Activated CD4-positive, alpha-beta T cell treated with anti-CD3 and anti-CD28 coated beads for 36 hours (primary cell): Measurements from ENCODE around the gene FYB1. TPM values are rescaled to one million over a fixed set of nuclear protein-coding genes. Genes with fewer than 3 reads are reported as not detected.

Experiments
- ATAC-seq: fragments of 200-7000 bp; cut with Tn5 transposase; one replicate; pipeline ENCODE4 v1.10.0; 2021; ENCODE audit warnings: mild to moderate bottlenecking, moderate library complexity
- CTCF ChIA-PET: fragments of 350-600 bp; sonication (Branson Sonifier 250); formaldehyde crosslinking; loops from one replicate; lab custom pipeline; 2021; ENCODE audit warnings: antibody characterized with exemption; lab: Charles Lee
- POLR2A ChIA-PET: fragments of 350-600 bp; sonication (Branson Sonifier 250); formaldehyde crosslinking; loops from one replicate; lab custom pipeline; 2021; ENCODE audit warnings: antibody characterized with exemption, inconsistent platforms; lab: Charles Lee
- DNase-seq: peaks from one replicate; pipeline ENCODE4 v3.0.0-alpha.2; 2020
- H3K27ac Mint-ChIP-seq: one replicate; pipeline ENCODE4 v1.8.0; 2021; ENCODE audit warnings: mixed read lengths
- H3K27me3 Mint-ChIP-seq: one replicate; pipeline ENCODE4 v1.8.0; 2021; ENCODE audit warnings: mixed read lengths
- H3K36me3 Mint-ChIP-seq: one replicate; pipeline ENCODE4 v1.8.0; 2021; ENCODE audit warnings: low read depth, mixed read lengths
- H3K4me1 Mint-ChIP-seq: one replicate; pipeline ENCODE4 v1.8.0; 2021; ENCODE audit warnings: mixed read lengths
- H3K4me3 Mint-ChIP-seq: one replicate; pipeline ENCODE4 v1.8.0; 2021; ENCODE audit warnings: mild to moderate bottlenecking, moderate library complexity, mixed read lengths
- H3K9me3 Mint-ChIP-seq: one replicate; pipeline ENCODE4 v1.8.0; 2021; ENCODE audit warnings: low read depth, mixed read lengths
- intact Hi-C, 2 experiments: fragments of 100-400 bp; cut with DNase I in 1 of 2; cut with micrococcal nuclease in 1 of 2; formaldehyde crosslinking; loops; one replicate each; pipeline versions ENCODE4 v1.14.2 to v1.15.1; 2022 to 2024; cut with DNase I, micrococcal nuclease
- total RNA-seq, 2 experiments: library from RNA; stranded (reverse); gene quantifications; one replicate each; pipeline ENCODE4 v1.2.3, GENCODE V29; 2021

FYB1 gene
- total RNA-seq, 2 experiments from 2014 or later: 109 to 171 TPM

GRCh38 chr5:39091940-39092580 lies 127.3 kb downstream of the FYB1 start:
- Mint-ChIP-seq H3K9me3 (peaks cover 1% of the 10 kb centered on the region), H3K4me3 (no peak overlapping the region), H3K4me1 (peaks cover 4% of the 10 kb centered on the region), H3K27ac (no peak overlapping the region), H3K27me3 (peaks cover 9% of the 10 kb centered on the region), H3K36me3 (no peaks in the 10 kb centered on the region)
- intact Hi-C loops: no loop called here
- ChIA-PET CTCF (interaction anchor here (0.8 kb wide), 1 partner anchor 19 kb away, joined by 4 read pairs; no protein-coding TSS in a partner anchor), POLR2A (no interaction called here)
- ATAC-seq: no peak
- DNase-seq: no peak

GRCh38 chr5:39083968-39084367 lies 135.4 kb downstream of the FYB1 start:
- Mint-ChIP-seq H3K9me3 (peaks cover 3% of the 10 kb centered on the region), H3K4me3 (no peak overlapping the region), H3K36me3 (peaks cover 3% of the 10 kb centered on the region), H3K4me1 (peaks cover 27% of the 10 kb centered on the region), H3K27me3 (peaks cover 9% of the 10 kb centered on the region), H3K27ac (no peak overlapping the region)
- intact Hi-C loops: loop anchor here in 1 of 2 experiments (5.0 kb wide), 1 partner anchor 1573 kb away; no protein-coding TSS in a partner anchor
- ChIA-PET CTCF (no interaction called here), POLR2A (interaction anchor here (0.6 kb wide), 1 partner anchor 1704 kb away, joined by 3 read pairs; no protein-coding TSS in a partner anchor)
- no peak for DNase-seq
- peak; percentile 72 for ATAC-seq

DNA sequence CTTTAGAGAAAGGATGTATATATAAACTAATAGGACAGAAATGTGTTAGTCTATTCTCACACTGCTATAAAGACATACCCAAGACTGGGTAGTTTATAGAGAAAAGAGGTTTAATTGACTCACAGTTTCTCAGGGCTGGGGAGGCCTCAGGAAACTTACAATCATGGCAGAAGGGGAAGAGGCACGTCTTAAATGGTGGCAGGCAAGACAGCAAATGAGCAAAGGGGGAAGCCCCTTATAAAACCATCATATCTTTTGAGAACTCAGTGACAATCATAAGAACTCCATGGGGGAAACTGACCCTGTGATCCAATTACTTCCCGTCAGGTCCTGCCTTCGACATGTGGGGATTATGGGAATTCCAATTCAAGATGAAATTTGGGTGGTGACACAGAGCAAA lies 136.4 kb downstream of the FYB1 start:
- intact Hi-C loops: loop anchor here in 1 of 2 experiments (5.0 kb wide), 1 partner anchor 1574 kb away; no protein-coding TSS in a partner anchor
- Mint-ChIP-seq H3K4me3 (no peak overlapping the region), H3K36me3 (peaks cover 3% of the 10 kb centered on the region), H3K27me3 (peaks cover 8% of the 10 kb centered on the region), H3K27ac (no peak overlapping the region), H3K4me1 (peaks cover 27% of the 10 kb centered on the region), H3K9me3 (peaks cover 3% of the 10 kb centered on the region)
- peak; percentile 31 for DNase-seq
- CTCF ChIA-PET: interaction anchor here (1.0 to 1.5 kb wide), 4 partner anchors 8 to 135 kb away, joined by 3 to 4 read pairs (median 4); no protein-coding TSS in a partner anchor
- POLR2A ChIA-PET: no interaction called here
- ATAC-seq: peak; percentile 66

- DNase-seq: peak; percentile 54
- Mint-ChIP-seq H3K4me1 (peaks cover 42% of the 10 kb centered on the region), H3K9me3 (peaks cover 3% of the 10 kb centered on the region), H3K36me3 (peaks cover 3% of the 10 kb centered on the region), H3K4me3 (no peak overlapping the region), H3K27ac (no peak overlapping the region), H3K27me3 (peaks cover 11% of the 10 kb centered on the region)
- intact Hi-C loops: loop anchor here in 1 of 2 experiments (5.0 kb wide), 1 partner anchor 1577 kb away; no protein-coding TSS in a partner anchor
- ChIA-PET POLR2A (no interaction called here), CTCF (interaction anchor here (0.7 to 1.7 kb wide), 31 partner anchors 8 to 1720 kb away, joined by 3 to 9 read pairs (median 3); no protein-coding TSS in a partner anchor)
- no peak for ATAC-seq
These were observed 138.7 kb downstream of the FYB1 start for GRCh38 chr5:39080597-39081204.

DNA sequence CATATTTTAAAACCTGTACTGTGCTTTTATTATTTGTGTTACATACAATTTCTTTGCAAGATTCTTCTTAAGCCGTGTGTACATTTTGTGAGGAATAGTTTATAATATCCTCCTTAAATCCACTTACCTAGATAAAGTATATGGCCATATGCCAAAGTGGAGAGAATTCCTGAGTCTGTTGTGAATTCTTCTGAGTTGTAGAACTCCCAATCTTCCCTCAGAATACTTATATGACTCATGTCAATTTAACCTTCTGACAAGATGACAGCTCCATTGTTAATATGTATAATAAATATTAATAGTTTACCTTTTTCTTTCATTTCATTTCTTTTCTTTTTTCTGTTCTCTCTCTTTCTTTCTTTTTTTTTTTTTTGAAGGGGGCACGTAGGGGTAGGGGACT lies 139.2 kb downstream of the FYB1 start:
- intact Hi-C loops: loop anchor here in 1 of 2 experiments (5.0 kb wide), 1 partner anchor 1577 kb away; no protein-coding TSS in a partner anchor
- DNase-seq (no peak), ATAC-seq (no peak)
- Mint-ChIP-seq H3K9me3 (peaks cover 3% of the 10 kb centered on the region), H3K36me3 (peaks cover 3% of the 10 kb centered on the region), H3K27me3 (peaks cover 10% of the 10 kb centered on the region), H3K4me3 (no peak overlapping the region), H3K4me1 (peaks cover 46% of the 10 kb centered on the region), H3K27ac (no peak overlapping the region)
- ChIA-PET CTCF (interaction anchor here (0.9 to 1.7 kb wide), 15 partner anchors 9 to 270 kb away, joined by 3 to 9 read pairs (median 4); no protein-coding TSS in a partner anchor), POLR2A (interaction anchor here (0.6 kb wide), 1 partner anchor 1059 kb away, joined by 3 read pairs; no protein-coding TSS in a partner anchor)

GRCh38 chr5:39079147-39079546 lies 140.2 kb downstream of the FYB1 start:
- peaks cover 3% of the 10 kb centered on the region for H3K9me3 Mint-ChIP-seq
- H3K36me3 Mint-ChIP-seq: peaks cover 3% of the 10 kb centered on the region
- peaks cover 10% of the 10 kb centered on the region for H3K27me3 Mint-ChIP-seq
- CTCF ChIA-PET: interaction anchor here (0.6 to 1.7 kb wide), 13 partner anchors 10 to 139 kb away, joined by 3 to 6 read pairs (median 3); no protein-coding TSS in a partner anchor
- ATAC-seq (no peak), DNase-seq (no peak)
- H3K4me1 Mint-ChIP-seq: peaks cover 46% of the 10 kb centered on the region
- POLR2A ChIA-PET: no interaction called here
- H3K4me3 Mint-ChIP-seq: no peak overlapping the region
- intact Hi-C loops: loop anchor here in 1 of 2 experiments (10.0 kb wide), 3 partner anchors 1326 to 1756 kb away; partner anchors contain the start of genes NUP155, RPL37 and WDR70
- H3K27ac Mint-ChIP-seq: no peak overlapping the region

- POLR2A ChIA-PET: interaction anchor here (0.6 kb wide), 2 partner anchors 56 to 193 kb away, joined by 3 read pairs; no protein-coding TSS in a partner anchor
- peak overlapping the region; percentile 73 for H3K27ac Mint-ChIP-seq
- no peaks in the 10 kb centered on the region for H3K9me3 Mint-ChIP-seq
- CTCF ChIA-PET: interaction anchor here (0.8 to 1.4 kb wide), 3 partner anchors 60 to 140 kb away, joined by 3 to 4 read pairs (median 4); no protein-coding TSS in a partner anchor
- H3K4me1 Mint-ChIP-seq: peaks cover 31% of the 10 kb centered on the region
- peak overlapping the region; percentile 96 for H3K4me3 Mint-ChIP-seq
- peaks cover 10% of the 10 kb centered on the region for H3K27me3 Mint-ChIP-seq
- no peak for DNase-seq
- no peak for ATAC-seq
- intact Hi-C loops: loop anchor here in 1 of 2 experiments (10.0 kb wide), 3 partner anchors 1328 to 1758 kb away; partner anchors contain the start of genes NUP155, RPL37 and WDR70
- H3K36me3 Mint-ChIP-seq: peaks cover 5% of the 10 kb centered on the region
These were observed 142.3 kb downstream of the FYB1 start for GRCh38 chr5:39076757-39077728.

DNA sequence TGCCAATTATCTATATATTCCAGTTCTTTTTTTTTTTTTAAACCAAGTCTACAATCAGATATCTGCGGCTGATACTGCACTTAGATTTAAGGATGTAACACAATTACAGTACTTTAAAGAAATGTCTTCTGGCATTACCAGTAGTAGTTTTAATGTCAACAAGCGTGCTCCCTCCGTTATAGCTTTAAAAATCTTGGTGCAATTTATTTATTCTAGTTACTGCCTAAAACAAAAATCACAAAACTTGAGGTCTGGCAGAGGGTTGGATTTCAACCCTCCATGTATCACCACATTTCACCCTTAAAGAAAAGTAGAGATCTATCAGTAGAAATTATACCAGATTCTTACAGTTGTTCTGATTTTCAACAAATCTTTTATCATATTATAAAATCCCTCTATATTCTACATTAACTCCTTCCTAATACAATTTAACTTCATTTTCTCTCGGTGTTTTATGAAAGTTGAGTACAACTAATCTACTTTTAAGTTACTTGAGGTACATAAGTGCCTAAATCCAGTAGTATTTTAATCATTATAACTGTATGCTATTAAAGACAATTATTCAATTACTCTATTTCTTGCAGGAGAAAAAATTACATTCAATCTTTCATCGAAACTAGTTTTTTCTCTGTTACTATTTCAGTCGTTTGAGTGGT lies 143.1 kb downstream of the FYB1 start:
- Mint-ChIP-seq H3K4me1 (peaks cover 36% of the 10 kb centered on the region), H3K27me3 (peaks cover 10% of the 10 kb centered on the region), H3K27ac (peak overlapping the region; percentile 31), H3K4me3 (peak overlapping the region; percentile 96), H3K9me3 (no peaks in the 10 kb centered on the region), H3K36me3 (peaks cover 6% of the 10 kb centered on the region)
- DNase-seq (no peak), ATAC-seq (no peak)
- intact Hi-C loops: loop anchor here in 1 of 2 experiments (10.0 kb wide), 3 partner anchors 1329 to 1759 kb away; partner anchors contain the start of genes NUP155, RPL37 and WDR70
- ChIA-PET CTCF (interaction anchor here (0.7 to 1.4 kb wide), 6 partner anchors 15 to 141 kb away, joined by 3 to 4 read pairs (median 3); no protein-coding TSS in a partner anchor), POLR2A (interaction anchor here (0.6 kb wide), 1 partner anchor 194 kb away, joined by 3 read pairs; no protein-coding TSS in a partner anchor)

DNA sequence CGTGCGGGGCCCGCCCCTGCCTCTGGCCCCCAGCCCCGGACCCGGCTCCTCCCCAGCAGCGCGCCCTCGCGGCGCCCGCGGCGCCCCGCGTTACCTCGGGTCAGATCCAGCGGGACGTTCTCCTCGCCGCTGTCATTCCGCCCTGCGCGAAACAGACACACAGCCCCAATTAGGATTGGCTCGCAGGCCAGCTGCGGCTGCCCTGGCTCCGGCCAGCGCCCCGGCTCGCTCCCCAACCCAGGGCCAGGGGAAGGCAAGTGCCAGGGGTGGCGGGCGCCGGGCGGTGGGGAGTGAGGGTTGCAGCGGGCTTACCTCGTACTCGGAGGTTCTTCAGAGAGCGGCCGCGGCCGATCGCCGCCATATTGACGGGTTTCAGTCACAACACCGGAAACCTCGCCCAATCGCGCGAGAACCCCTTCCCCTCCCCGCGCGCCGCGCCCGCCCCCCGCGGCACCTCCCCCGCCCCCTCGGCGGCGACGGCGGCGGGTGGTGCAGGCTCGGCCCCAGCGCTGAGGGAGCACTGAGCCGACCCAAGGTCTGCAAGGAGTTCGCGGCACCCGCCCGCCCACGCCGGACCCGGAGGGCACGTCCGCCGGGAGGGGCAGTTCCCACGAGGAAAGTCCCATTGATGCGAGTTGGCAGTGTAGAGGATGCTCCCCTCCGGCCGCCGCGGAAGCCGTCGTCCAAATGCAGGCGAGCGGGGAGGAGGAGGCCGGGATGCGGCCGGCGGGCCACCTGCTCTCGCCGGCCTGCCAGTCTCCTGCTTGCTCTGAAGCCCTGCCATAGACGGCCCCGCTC lies 145.1 kb downstream of the FYB1 start, which contains the start of gene RICTOR:
TSS of gene RICTOR (minus strand) at position 383 of the 798 bp plus-strand sequence. CDS start at position 361, 22 bp downstream.
- no peaks in the 10 kb centered on the region for H3K9me3 Mint-ChIP-seq
- peaks cover 13% of the 10 kb centered on the region for H3K36me3 Mint-ChIP-seq
- peak within 1 kb of the TSS; percentile 96 for H3K4me3 Mint-ChIP-seq
- POLR2A ChIA-PET: no interaction called here
- CTCF ChIA-PET: no interaction called here
- peak; percentile 84 for ATAC-seq
- DNase-seq: peak; percentile 97
- peak within 1 kb of the TSS; percentile 99 for H3K27ac Mint-ChIP-seq
- intact Hi-C loops: loop anchor here (1.0 to 10.0 kb wide), 10 partner anchors 33 to 1761 kb away; partner anchors contain the start of genes NUP155 (in 1 of the 2), OSMR (in 1 of the 2), RPL37 (in 1 of the 2) and WDR70 (in 1 of the 2)
- H3K4me1 Mint-ChIP-seq: peaks cover 41% of the 10 kb centered on the region
- H3K27me3 Mint-ChIP-seq: peaks cover 7% of the 10 kb centered on the region
